Prostate gland (tissue), 2 donors: ENCODE data around the gene ZSCAN25. TPM values are rescaled to one million over a fixed set of nuclear protein-coding genes. Genes with fewer than 3 reads are reported as not detected.

Experiments
- DNase-seq: peaks from one replicate; pipeline ENCODE4 v3.0.0-alpha.2; 2019; ENCODE audit warnings: low spot score
- H3K27ac ChIP-seq, 2 donors: fragments of 200-600 bp; sonication (generic); 2 replicates each; pipeline ENCODE4 v1.5.1; 2017 to 2019
- H3K27me3 ChIP-seq: fragments of 200-600 bp; sonication (generic); replicated peaks from 2 replicates; pipeline ENCODE4 v1.5.1; 2019; ENCODE audit not compliant: insufficient read depth
- H3K36me3 ChIP-seq, 2 donors: fragments of 200-600 bp; sonication (generic); 1 replicate in 1 of 2; 2 replicates in 1 of 2; pipeline versions ENCODE4 v1.5.1 to v1.8.1; 2017 to 2019
- H3K4me1 ChIP-seq: fragments of 200-600 bp; sonication (generic); replicated peaks from 2 replicates; pipeline ENCODE4 v1.5.1; 2019
- H3K4me3 ChIP-seq, 2 donors: fragments of 200-600 bp; sonication (generic); 2 replicates each; pipeline ENCODE4 v1.5.1; 2017 to 2019
- H3K9me3 ChIP-seq: fragments of 200-600 bp; sonication (generic); 2 replicates; pipeline ENCODE4 v1.5.1; 2017
- POLR2A ChIP-seq: fragments of 450-650 bp; IDR thresholded peaks from one replicate; pipeline ENCODE4 v1.6.1; 2016; ENCODE audit warnings: antibody characterized with exemption, mild to moderate bottlenecking
- POLR2AphosphoS5 ChIP-seq: sonication (generic); formaldehyde crosslinking; IDR thresholded peaks from one replicate; pipeline ENCODE4 v1.6.1; 2017; ENCODE audit warnings: antibody characterized with exemption
- WGBS: methylation state at CpG from one replicate; pipeline ENCODE4 v1.1.5; 2018; 5-methylcytosine and 5-hydroxymethylcytosine counted together
- intact Hi-C: fragments of 100-400 bp; cut with DNase I; formaldehyde crosslinking; loops from one replicate; pipeline ENCODE4 v1.14.2; 2022
- total RNA-seq, 2 donors: library from RNA; depleted of rRNA; stranded (reverse); fragments of >200 nt; gene quantifications; one replicate each; pipeline ENCODE4 v1.1.0, GENCODE V29; 2016
- TF ChIP-seq, protein P1 (sequence below), 4 experiments: fragments of 200-600 bp in 2 of 4; fragments of 450-650 bp in 2 of 4; sonication (generic) in 2 of 4; IDR thresholded peaks; 1 replicate in 3 of 4; 2 replicates in 1 of 4; pipeline ENCODE4 v1.5.1; 2016 to 2019; ENCODE audit warnings: antibody characterized with exemption in 4 of 4, mild to moderate bottlenecking in 2 of 4, moderate library complexity in 2 of 4

Gene ZSCAN25
- total RNA-seq, 2 donors from 2014 or later: 20.1 to 28.0 TPM

GRCh38 chr7:99615989-99616358, 772 bp upstream of the ZSCAN25 start:
- intact Hi-C loops: loop anchor here (5.0 to 10.0 kb wide), 3 partner anchors 59 to 309 kb away; partner anchors contain the start of genes GJC3 and ZNF655
- 94% methylated on average over 5 of the region's 5 CpGs for WGBS
- Histone ChIP-seq H3K36me3 (peaks cover 0 to 2% of the 10 kb centered on the region in 2 donors), H3K27me3 (no peaks in the 10 kb centered on the region), H3K4me3 (peak overlapping the region; percentile 76 to 88), H3K27ac (no peak overlapping the region), H3K9me3 (no peaks in the 10 kb centered on the region), H3K4me1 (peaks cover 6% of the 10 kb centered on the region)
- TF ChIP-seq POLR2AphosphoS5 (no peak), POLR2A (no peak)
- TF ChIP-seq, protein P1, sequence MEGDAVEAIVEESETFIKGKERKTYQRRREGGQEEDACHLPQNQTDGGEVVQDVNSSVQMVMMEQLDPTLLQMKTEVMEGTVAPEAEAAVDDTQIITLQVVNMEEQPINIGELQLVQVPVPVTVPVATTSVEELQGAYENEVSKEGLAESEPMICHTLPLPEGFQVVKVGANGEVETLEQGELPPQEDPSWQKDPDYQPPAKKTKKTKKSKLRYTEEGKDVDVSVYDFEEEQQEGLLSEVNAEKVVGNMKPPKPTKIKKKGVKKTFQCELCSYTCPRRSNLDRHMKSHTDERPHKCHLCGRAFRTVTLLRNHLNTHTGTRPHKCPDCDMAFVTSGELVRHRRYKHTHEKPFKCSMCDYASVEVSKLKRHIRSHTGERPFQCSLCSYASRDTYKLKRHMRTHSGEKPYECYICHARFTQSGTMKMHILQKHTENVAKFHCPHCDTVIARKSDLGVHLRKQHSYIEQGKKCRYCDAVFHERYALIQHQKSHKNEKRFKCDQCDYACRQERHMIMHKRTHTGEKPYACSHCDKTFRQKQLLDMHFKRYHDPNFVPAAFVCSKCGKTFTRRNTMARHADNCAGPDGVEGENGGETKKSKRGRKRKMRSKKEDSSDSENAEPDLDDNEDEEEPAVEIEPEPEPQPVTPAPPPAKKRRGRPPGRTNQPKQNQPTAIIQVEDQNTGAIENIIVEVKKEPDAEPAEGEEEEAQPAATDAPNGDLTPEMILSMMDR (IDR thresholded peaks at IDR 0.05): no peak
- DNase-seq: no peak

GRCh38 chr7:99617192-99617781, 541 bp downstream of the ZSCAN25 start:
- no peak for DNase-seq
- peak overlapping the region; percentile 76 to 88 for H3K4me3 ChIP-seq
- WGBS: 12% methylated on average over 20 of the region's 22 CpGs

GRCh38 chr7:99618726-99619125, 2.0 kb downstream of the ZSCAN25 start:
- 88% methylated on average over 3 of the region's 3 CpGs for WGBS
- TF ChIP-seq, protein P1 (IDR thresholded peaks at IDR 0.05): no peak
- no peak for TF ChIP-seq POLR2A
- TF ChIP-seq POLR2AphosphoS5: no peak
- Histone ChIP-seq H3K9me3 (no peaks in the 10 kb centered on the region), H3K36me3 (peaks cover 2 to 10% of the 10 kb centered on the region in 2 donors), H3K27me3 (no peaks in the 10 kb centered on the region), H3K4me1 (peaks cover 6% of the 10 kb centered on the region), H3K4me3 (no peak overlapping the region), H3K27ac (no peak overlapping the region)
- intact Hi-C loops: loop anchor here (5.0 to 10.0 kb wide), 3 partner anchors 61 to 306 kb away; partner anchors contain the start of genes GJC3 and ZNF655
- no peak for DNase-seq

More at GRCh38 chr7:99617192-99617781, 541 bp downstream of the ZSCAN25 start:
- Histone ChIP-seq H3K4me1 (peaks cover 6% of the 10 kb centered on the region), H3K27ac (peak overlapping the region; percentile 65 to 78), H3K27me3 (no peaks in the 10 kb centered on the region), H3K9me3 (no peaks in the 10 kb centered on the region), H3K36me3 (peaks cover 2 to 3% of the 10 kb centered on the region in 2 donors)
- TF ChIP-seq, protein P1 (IDR thresholded peaks at IDR 0.05): no peak
- TF ChIP-seq POLR2AphosphoS5 (no peak), POLR2A (no peak)
- intact Hi-C loops: loop anchor here (5.0 to 10.0 kb wide), 3 partner anchors 60 to 308 kb away; partner anchors contain the start of genes GJC3 and ZNF655

- H3K27ac ChIP-seq: no peak overlapping the region
- peaks cover 2 to 10% of the 10 kb centered on the region in 2 donors for H3K36me3 ChIP-seq
- H3K4me3 ChIP-seq: no peak overlapping the region
- no peaks in the 10 kb centered on the region for H3K27me3 ChIP-seq
- DNase-seq: no peak
- peaks cover 6% of the 10 kb centered on the region for H3K4me1 ChIP-seq
- intact Hi-C loops: loop anchor here (5.0 to 10.0 kb wide), 3 partner anchors 62 to 305 kb away; partner anchors contain the start of genes GJC3 and ZNF655
- TF ChIP-seq, protein P1 (IDR thresholded peaks at IDR 0.05): no peak
- TF ChIP-seq POLR2AphosphoS5 (no peak), POLR2A (no peak)
- H3K9me3 ChIP-seq: no peaks in the 10 kb centered on the region
- 92% methylated on average over 18 of the region's 18 CpGs for WGBS
These were observed 2.9 kb downstream of the ZSCAN25 start for GRCh38 chr7:99619571-99620130.
